ENCODE data around the gene RBM4.

The RBM4 gene

GRCh38 chr11:66687831-66688281, 49.4 kb downstream of the RBM4 start:
- in situ Hi-C loops (cut with MboI; ENCODE audit: low sequenced_read_pairs), result no loop called here

DNA sequence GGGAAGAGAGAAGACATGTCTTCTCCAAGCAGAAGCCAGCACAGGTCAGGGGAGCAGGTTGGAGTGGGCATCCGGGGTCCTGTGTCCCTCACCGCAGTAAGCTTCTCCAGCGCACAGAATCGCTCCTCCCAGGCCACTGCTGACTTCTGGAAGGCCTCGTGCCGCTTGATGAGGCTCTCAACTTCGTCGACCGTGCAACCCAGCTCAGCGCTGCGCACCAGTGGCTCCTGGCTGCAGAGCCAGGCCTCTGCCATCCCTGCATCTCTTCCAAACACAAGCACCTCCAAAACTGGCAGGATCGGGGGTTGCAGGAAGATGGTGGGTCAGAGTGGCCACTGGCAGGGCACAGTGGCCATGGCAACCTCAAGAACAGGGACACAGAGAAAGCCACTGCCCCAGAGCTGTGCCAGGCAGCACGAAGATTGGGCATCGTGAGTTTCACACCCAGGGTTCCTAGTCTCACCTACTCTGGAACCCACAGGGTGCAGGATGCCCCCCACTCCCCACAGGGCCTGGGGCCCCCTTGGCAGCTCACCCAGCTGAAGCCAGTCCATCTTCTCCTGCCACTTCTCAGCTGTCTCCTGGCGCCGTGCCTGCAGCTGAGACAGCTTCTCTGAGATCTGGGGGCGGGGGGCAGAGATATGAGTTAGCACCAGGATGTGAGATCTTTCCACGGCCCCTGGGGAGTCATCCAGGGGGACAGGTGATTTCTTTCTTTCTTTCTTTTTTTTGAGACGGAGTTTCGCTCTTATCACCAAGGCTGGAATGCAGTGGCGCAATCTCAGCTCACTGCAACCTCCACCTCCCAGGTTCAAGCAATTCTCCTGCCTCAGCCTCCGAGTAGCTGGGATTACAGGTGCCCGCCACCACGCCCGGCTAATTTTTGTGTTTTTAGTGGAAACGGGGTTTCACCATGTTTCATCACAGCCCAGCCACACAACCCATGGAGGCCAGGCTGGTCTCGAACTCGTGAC, 50.3 kb downstream of the RBM4 start:
- in situ Hi-C loops (cut with MboI; ENCODE audit: low sequenced_read_pairs), result no loop called here

DNA sequence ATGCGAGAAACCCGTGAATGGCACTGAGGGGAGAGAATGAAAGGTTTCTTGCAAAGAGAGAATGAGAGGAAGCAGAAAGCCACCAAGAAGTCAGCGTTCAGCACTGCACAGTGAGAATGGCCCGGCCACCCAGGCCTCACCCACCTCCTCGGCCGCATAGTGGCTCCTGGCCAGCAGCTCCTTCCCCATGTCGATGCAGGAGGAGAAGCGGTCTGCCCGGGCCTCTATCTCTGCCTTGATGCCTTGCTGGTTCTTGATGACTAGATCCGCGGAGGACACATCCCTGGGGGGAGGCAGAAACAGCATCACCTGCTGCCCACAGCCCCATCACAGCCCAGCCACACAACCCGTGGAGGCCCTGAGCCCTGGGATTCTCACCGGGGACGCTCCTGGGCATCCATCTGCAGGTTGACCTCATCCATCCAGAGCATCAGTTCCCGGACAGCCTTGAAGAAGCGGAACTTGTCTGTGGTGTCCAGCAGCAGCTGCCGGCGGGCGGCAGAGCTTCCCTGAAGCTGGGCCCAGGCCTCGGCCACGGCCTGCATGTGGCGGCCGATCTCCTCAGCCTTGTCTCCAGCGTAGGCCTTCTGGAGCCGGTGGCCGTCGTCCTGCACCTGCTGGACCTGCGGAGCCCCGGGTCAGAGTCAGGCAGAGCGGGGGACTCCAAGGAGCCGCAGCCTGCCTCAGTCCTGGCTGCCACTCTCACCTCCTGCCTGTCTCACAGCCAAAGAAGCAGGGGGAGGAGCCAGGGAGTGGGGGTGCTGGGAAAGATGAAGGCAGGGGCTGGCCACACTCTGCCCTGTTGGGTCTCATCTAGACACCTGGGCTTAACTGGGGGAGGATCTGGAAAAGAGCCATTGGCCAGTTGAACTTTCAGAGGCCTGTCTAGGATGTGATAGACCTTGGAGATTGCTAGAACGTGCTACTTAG, 51.4 kb downstream of the RBM4 start:
- in situ Hi-C loops (cut with MboI; ENCODE audit: low sequenced_read_pairs), result loop anchor here (5.0 kb wide), 1 partner anchor 142 kb away; no protein-coding TSS in a partner anchor

DNA sequence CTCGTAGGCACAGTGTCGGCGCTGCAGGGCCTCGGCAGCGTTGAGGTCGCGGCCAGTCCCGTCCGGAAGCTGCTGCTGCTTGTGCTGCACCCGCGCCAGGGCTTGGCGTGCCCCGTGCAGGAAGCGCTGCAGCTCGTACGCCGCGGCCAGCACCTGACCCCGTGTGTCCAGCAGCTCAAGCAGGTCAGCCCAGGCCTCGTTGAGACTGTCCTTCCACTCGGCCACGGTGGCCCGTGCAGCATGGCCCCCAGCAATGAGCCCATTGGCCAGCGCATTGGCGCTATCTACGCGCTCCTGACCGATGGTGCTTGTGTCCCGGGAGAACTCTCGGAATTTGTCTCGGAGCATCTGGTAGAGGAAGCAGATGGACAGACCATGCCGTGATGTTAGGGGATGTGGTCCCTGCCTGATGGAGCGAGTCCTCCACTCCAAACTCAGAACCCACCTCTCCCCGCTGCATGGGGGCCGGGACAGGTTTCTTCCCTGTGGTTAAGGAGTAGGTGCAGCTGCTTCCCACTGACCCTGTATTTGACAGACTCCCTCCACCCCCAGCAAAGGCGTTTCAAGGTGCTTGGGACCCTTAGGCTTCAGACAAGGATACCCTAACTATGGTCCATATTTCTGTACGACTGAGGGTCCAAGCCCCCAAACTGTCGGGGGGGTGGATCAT, 52.9 kb downstream of the RBM4 start:
- in situ Hi-C loops (cut with MboI; ENCODE audit: low sequenced_read_pairs), result loop anchor here (5.0 kb wide), 1 partner anchor 141 kb away; no protein-coding TSS in a partner anchor

- in situ Hi-C loops (cut with MboI; ENCODE audit: low sequenced_read_pairs), result loop anchor here (5.0 kb wide), 1 partner anchor 140 kb away; no protein-coding TSS in a partner anchor
Measured at GRCh38 chr11:66692446-66692845, 53.9 kb downstream of the RBM4 start.

- in situ Hi-C loops (cut with MboI; ENCODE audit: low sequenced_read_pairs), result loop anchor here (5.0 kb wide), 1 partner anchor 139 kb away; no protein-coding TSS in a partner anchor
Measured at GRCh38 chr11:66692871-66693331, 54.4 kb downstream of the RBM4 start.

- in situ Hi-C loops (cut with MboI; ENCODE audit: low sequenced_read_pairs), result loop anchor here (5.0 kb wide), 1 partner anchor 139 kb away; no protein-coding TSS in a partner anchor
Measured at GRCh38 chr11:66693356-66694055, 55.0 kb downstream of the RBM4 start.

DNA sequence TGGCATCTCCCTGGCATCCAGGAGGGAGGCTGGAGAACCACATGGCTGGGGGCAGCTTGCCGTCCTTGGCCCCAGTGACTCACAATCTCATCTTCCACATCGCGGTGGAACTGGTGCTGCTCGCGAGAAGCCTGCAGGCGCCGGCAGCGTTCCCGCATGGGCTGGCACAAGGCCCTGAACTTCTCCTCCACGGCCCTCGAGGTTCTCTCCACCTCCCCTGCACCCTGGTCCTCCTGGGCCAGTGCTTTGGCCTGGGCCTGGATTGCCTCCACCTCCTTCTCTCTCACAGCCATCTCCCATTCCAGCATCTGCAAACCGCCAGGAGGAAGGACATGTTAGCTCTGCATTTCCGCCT, 55.5 kb downstream of the RBM4 start:
- in situ Hi-C loops (cut with MboI; ENCODE audit: low sequenced_read_pairs), result loop anchor here (5.0 kb wide), 1 partner anchor 138 kb away; no protein-coding TSS in a partner anchor

DNA sequence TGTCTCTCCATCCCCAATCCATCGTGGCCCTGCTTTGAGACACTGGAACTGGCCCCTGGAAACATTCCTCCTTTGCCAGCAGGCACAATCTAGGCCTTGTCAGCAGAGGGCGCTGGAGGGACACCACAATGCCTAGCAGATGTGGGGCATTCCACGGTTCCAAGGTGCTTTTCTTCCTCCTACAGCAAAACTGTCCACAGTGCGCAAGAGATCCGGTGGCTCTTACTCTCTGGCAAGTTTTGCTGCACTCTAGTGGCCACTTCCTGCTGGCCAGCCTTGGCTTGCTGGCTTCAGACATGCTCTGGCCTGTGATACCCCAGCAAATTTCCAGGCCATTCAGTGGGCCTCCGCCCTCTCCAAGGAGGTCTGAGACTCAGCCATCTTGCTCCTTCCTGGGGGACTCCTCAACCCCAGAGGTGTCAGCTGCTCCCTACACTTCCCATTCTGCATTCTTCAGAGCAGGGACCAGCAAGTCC, 56.3 kb downstream of the RBM4 start:
- in situ Hi-C loops (cut with MboI; ENCODE audit: low sequenced_read_pairs), result loop anchor here (5.0 kb wide), 1 partner anchor 138 kb away; no protein-coding TSS in a partner anchor

Measured in HL-60/S4 treated with phorbol 12-myristate 13-acetate at 8.2 ng/mL for 4 days and 3 days (cell line).